Liver (tissue), 9 donors: ENCODE data around the gene SEMA3C. TPM values are rescaled to one million over a fixed set of nuclear protein-coding genes. Genes with fewer than 3 reads are reported as not detected.

ENCODE experiments used
- DNase-seq: peaks from one replicate; pipeline ENCODE4 v3.0.0-alpha.2; 2017; ENCODE audit warnings: low spot score
- H3K27ac ChIP-seq, 2 donors: one replicate each; pipeline ENCODE4 v1.7.0; 2013; ENCODE audit warnings: inconsistent platforms in 2 of 2, low read length in 2 of 2, control low read depth in 1 of 2, low read depth in 1 of 2, mild to moderate bottlenecking in 1 of 2
- H3K27me3 ChIP-seq, 4 donors: one replicate each; pipeline versions ENCODE4 v1.6.1 to v1.7.0; 2013; ENCODE audit warnings: low read length in 3 of 4, inconsistent platforms in 1 of 4, mild to moderate bottlenecking in 1 of 4, moderate library complexity in 1 of 4; ENCODE audit not compliant: control insufficient read depth in 4 of 4, insufficient read depth in 4 of 4
- H3K36me3 ChIP-seq, 4 donors: one replicate each; pipeline versions ENCODE4 v1.6.1 to v1.7.0; 2013; ENCODE audit warnings: low read length in 3 of 4, mild to moderate bottlenecking in 3 of 4, low read depth in 1 of 4, moderate library complexity in 1 of 4; ENCODE audit not compliant: control insufficient read depth in 4 of 4, insufficient read depth in 3 of 4
- H3K4me1 ChIP-seq, 4 donors: one replicate each; pipeline versions ENCODE4 v1.6.1 to v1.7.0; 2013; ENCODE audit warnings: low read length in 3 of 4, mild to moderate bottlenecking in 3 of 4, moderate library complexity in 1 of 4; ENCODE audit not compliant: control insufficient read depth in 4 of 4, insufficient read depth in 4 of 4
- H3K4me3 ChIP-seq, 3 donors: one replicate each; pipeline versions ENCODE4 v1.6.1 to v1.7.0; 2013; ENCODE audit warnings: low read length in 3 of 3, control low read depth in 1 of 3, low read depth in 1 of 3, mild to moderate bottlenecking in 1 of 3
- H3K9ac ChIP-seq, 2 donors: one replicate each; pipeline ENCODE4 v1.7.0; 2013; ENCODE audit warnings: low read length in 2 of 2, mild to moderate bottlenecking in 2 of 2, moderate library complexity in 2 of 2, control low read depth in 1 of 2, low read depth in 1 of 2
- H3K9me3 ChIP-seq, 4 donors: one replicate each; pipeline versions ENCODE4 v1.6.1 to v1.7.0; 2013; ENCODE audit warnings: low read length in 3 of 4; ENCODE audit not compliant: control insufficient read depth in 4 of 4
- ATF3 ChIP-seq: IDR thresholded peaks from 2 replicates; pipeline ENCODE4 v1.6.1; 2016; ENCODE audit warnings: antibody characterized with exemption
- EGR1 ChIP-seq, 2 donors: IDR thresholded peaks; 2 replicates each; pipeline ENCODE4 v1.6.1; 2016 to 2018; ENCODE audit warnings: antibody characterized with exemption in 2 of 2, low read depth in 2 of 2
- FOXA2 ChIP-seq: IDR thresholded peaks from 2 replicates; pipeline ENCODE4 v1.6.1; 2016; ENCODE audit warnings: antibody characterized with exemption
- GABPA ChIP-seq, 2 donors: IDR thresholded peaks in 1 of 2; conservative IDR thresholded peaks in 1 of 2; 2 replicates each; pipeline ENCODE4 v1.6.1; 2016; ENCODE audit warnings: antibody characterized with exemption in 2 of 2, mild to moderate bottlenecking in 1 of 2, moderate library complexity in 1 of 2
- HNF4A ChIP-seq, 2 donors: conservative IDR thresholded peaks; 2 replicates each; pipeline ENCODE4 v1.6.1; 2016; ENCODE audit warnings: antibody characterized with exemption in 2 of 2, mild to moderate bottlenecking in 2 of 2
- HNF4G ChIP-seq: IDR thresholded peaks from 2 replicates; pipeline ENCODE4 v1.6.1; 2016; ENCODE audit warnings: antibody characterized with exemption
- JUND ChIP-seq, 2 donors: IDR thresholded peaks; 2 replicates each; pipeline ENCODE4 v1.6.1; 2016; ENCODE audit warnings: antibody characterized with exemption in 2 of 2
- MAX ChIP-seq: IDR thresholded peaks from 2 replicates; pipeline ENCODE4 v1.6.1; 2016; ENCODE audit warnings: antibody characterized with exemption
- RAD21 ChIP-seq, 2 donors: IDR thresholded peaks; 2 replicates each; pipeline ENCODE4 v1.6.1; 2016; ENCODE audit warnings: antibody characterized with exemption in 2 of 2, mild to moderate bottlenecking in 2 of 2
- REST ChIP-seq: IDR thresholded peaks from 2 replicates; pipeline ENCODE4 v1.6.1; 2016; ENCODE audit warnings: antibody characterized with exemption, mild to moderate bottlenecking
- RXRA ChIP-seq, 2 donors: IDR thresholded peaks; 2 replicates each; pipeline ENCODE4 v1.6.1; 2017 to 2018; ENCODE audit warnings: antibody characterized with exemption in 2 of 2, mild to moderate bottlenecking in 1 of 2
- SP1 ChIP-seq: IDR thresholded peaks from 2 replicates; pipeline ENCODE4 v1.6.1; 2018; ENCODE audit warnings: antibody characterized with exemption, mild to moderate bottlenecking
- TAF1 ChIP-seq: conservative IDR thresholded peaks from 2 replicates; pipeline ENCODE4 v1.6.1; 2016; ENCODE audit warnings: antibody characterized with exemption, mild to moderate bottlenecking
- ZBTB33 ChIP-seq: IDR thresholded peaks from 2 replicates; pipeline ENCODE4 v1.6.1; 2016; ENCODE audit warnings: antibody characterized with exemption
- WGBS: extraction: QIAGEN DNeasy Blood & Tissue Kit; methylation state at CpG from one replicate; pipeline ENCODE4 v1.1.7; 2013; 5-methylcytosine and 5-hydroxymethylcytosine counted together
- polyA plus RNA-seq, 2 donors: library from polyadenylated mRNA; stranded (reverse) in 1 of 2; unstranded in 1 of 2; fragments of 200-250 nt in 1 of 2; fragments of >200 nt in 1 of 2; fragmentation: Nextera tagmentation in 1 of 2; extraction: Ambion mirVana in 1 of 2; gene quantifications; one replicate each; pipeline versions ENCODE4 v1.2.1 to v1.2.3, GENCODE V29; 2013 to 2015
- total RNA-seq, 2 donors: library from RNA; depleted of rRNA; stranded (reverse); fragments of >200 nt; gene quantifications; one replicate each; pipeline ENCODE4 v1.2.3, GENCODE V29; 2014
- donor health status: healthy.
- donor health status: healthy.
- donor health status: healthy.
- donor health status: healthy.
- donor health status: healthy.

SEMA3C gene
- total and polyA plus RNA-seq, 4 donors: 0.20 to 1.8 (median 0.64) TPM

- Histone ChIP-seq H3K9ac (no peak overlapping the region), H3K4me3 (no peak overlapping the region), H3K36me3 (no peaks in the 10 kb centered on the region), H3K4me1 (no peaks in the 10 kb centered on the region), H3K27me3 (no peaks in the 10 kb centered on the region), H3K27ac (no peak overlapping the region), H3K9me3 (no peaks in the 10 kb centered on the region)
- WGBS: 73% methylated on average over 4 of the region's 4 CpGs
- TF ChIP-seq ATF3: no peak
- no peak for TF ChIP-seq TAF1
- no peak for TF ChIP-seq RXRA (IDR thresholded peaks at IDR 0.05)
- no peak for TF ChIP-seq GABPA (IDR thresholded peaks at IDR 0.05 in 1 of 2, conservative IDR thresholded peaks at IDR 0.05 in 1 of 2)
- TF ChIP-seq SP1: no peak
- DNase-seq: no peak
These were observed 128.0 kb downstream of the SEMA3C start for GRCh38 chr7:80790877-80791276.

GRCh38 chr7:80787721-80788120 lies 131.1 kb downstream of the SEMA3C start:
- DNase-seq: no peak
- WGBS: 79% methylated on average over 1 of the region's 1 CpG
- Histone ChIP-seq H3K36me3 (no peaks in the 10 kb centered on the region), H3K9me3 (no peaks in the 10 kb centered on the region), H3K27me3 (peaks cover 0 to 3% (median 0%) of the 10 kb centered on the region in 4 donors), H3K9ac (no peak overlapping the region), H3K4me3 (no peak overlapping the region), H3K27ac (no peak overlapping the region), H3K4me1 (no peaks in the 10 kb centered on the region)
- TF ChIP-seq GABPA (IDR thresholded peaks at IDR 0.05 in 1 of 2, conservative IDR thresholded peaks at IDR 0.05 in 1 of 2): no peak
- TF ChIP-seq HNF4A (conservative IDR thresholded peaks at IDR 0.05): no peak
- TF ChIP-seq HNF4G: no peak
- TF ChIP-seq MAX: no peak
- TF ChIP-seq ATF3: no peak
- TF ChIP-seq ZBTB33: no peak
- no peak for TF ChIP-seq EGR1 (IDR thresholded peaks at IDR 0.05; ENCODE audit: low read depth in 2 of 2)

- TF ChIP-seq ZBTB33 (no peak), FOXA2 (no peak), TAF1 (no peak), REST (no peak), RAD21 (IDR thresholded peaks at IDR 0.05) (no peak), JUND (IDR thresholded peaks at IDR 0.05) (no peak)
- Histone ChIP-seq H3K9me3 (no peaks in the 10 kb centered on the region), H3K27me3 (peaks cover 0 to 3% (median 0%) of the 10 kb centered on the region in 4 donors), H3K9ac (no peak overlapping the region), H3K4me3 (no peak overlapping the region), H3K36me3 (no peaks in the 10 kb centered on the region), H3K4me1 (no peaks in the 10 kb centered on the region), H3K27ac (no peak overlapping the region)
- DNase-seq: no peak
- 96% methylated on average over 3 of the region's 3 CpGs for WGBS
These were observed 132.8 kb downstream of the SEMA3C start for GRCh38 chr7:80785961-80786536.
